Measurements from ENCODE around the gene RNF151. TPM values are rescaled to one million over a fixed set of nuclear protein-coding genes. Genes with fewer than 3 reads are reported as not detected.

Gene RNF151
- total RNA-seq, 6 experiments from 2014 or later, result not detected

- intact Hi-C loops (cut with DNase I), result no loop called here
Measured at GRCh38 chr16:1998360-1998835, 31.7 kb downstream of the RNF151 start.

GRCh38 chr16:1998852-1999801 is 32.5 kb downstream of the RNF151 start:
- Histone ChIP-seq H3K4me3 (no peak overlapping the region), H3K4me1 (peaks cover 0 to 8% (median 1%) of the 10 kb centered on the region in 4 donors), H3K27me3 (no peaks in the 10 kb centered on the region), H3K27ac (no peak overlapping the region), H3K36me3 (peaks cover 8 to 58% (median 24%) of the 10 kb centered on the region in 4 donors), H3K9me3 (no peaks in the 10 kb centered on the region)
- ATAC-seq (no peak), DNase-seq (peak in 1 of 3 donors; percentile 49)
- intact Hi-C loops (cut with DNase I), result no loop called here
- TF ChIP-seq POLR2A (IDR thresholded peaks at IDR 0.05) (no peak), CTCF (IDR thresholded peaks at IDR 0.05) (no peak)
- WGBS (ENCODE audit: insufficient coverage, low coverage, low lambda C conversion rate, missing lambda C conversion rate), result 80% methylated on average over 1 of the region's 39 CpGs

More at GRCh38 chr16:1998360-1998835, 31.7 kb downstream of the RNF151 start:
- ATAC-seq (no peak), DNase-seq (no peak)
- peaks cover 8 to 56% (median 24%) of the 10 kb centered on the region in 4 donors for H3K36me3 ChIP-seq
- WGBS (ENCODE audit: insufficient coverage, low coverage, low lambda C conversion rate, missing lambda C conversion rate), result no CpG with 5 or more reads among the region's 27 CpGs
- no peaks in the 10 kb centered on the region for H3K27me3 ChIP-seq
- peaks cover 0 to 8% (median 0%) of the 10 kb centered on the region in 4 donors for H3K4me1 ChIP-seq
- no peak overlapping the region for H3K27ac ChIP-seq
- no peak for TF ChIP-seq POLR2A (IDR thresholded peaks at IDR 0.05)
- TF ChIP-seq CTCF (IDR thresholded peaks at IDR 0.05), result no peak
- H3K9me3 ChIP-seq, result no peaks in the 10 kb centered on the region
- no peak overlapping the region for H3K4me3 ChIP-seq

GRCh38 chr16:1999866-2000514 is 33.3 kb downstream of the RNF151 start:
- Histone ChIP-seq H3K27me3 (no peaks in the 10 kb centered on the region), H3K36me3 (peaks cover 8 to 58% (median 24%) of the 10 kb centered on the region in 4 donors), H3K9me3 (no peaks in the 10 kb centered on the region), H3K4me1 (peaks cover 0 to 12% (median 5%) of the 10 kb centered on the region in 4 donors), H3K4me3 (no peak overlapping the region), H3K27ac (no peak overlapping the region)
- peak in 1 of 3 donors; percentile 49 for DNase-seq
- no peak for ATAC-seq
- intact Hi-C loops (cut with DNase I), result no loop called here
- TF ChIP-seq CTCF (IDR thresholded peaks at IDR 0.05) (no peak), POLR2A (IDR thresholded peaks at IDR 0.05) (no peak)
- 97% methylated on average over 6 of the region's 28 CpGs for WGBS (ENCODE audit: insufficient coverage, low coverage, low lambda C conversion rate, missing lambda C conversion rate)

- Histone ChIP-seq H3K27ac (no peak overlapping the region), H3K27me3 (no peaks in the 10 kb centered on the region), H3K4me1 (peaks cover 0 to 12% (median 5%) of the 10 kb centered on the region in 4 donors), H3K4me3 (no peak overlapping the region), H3K36me3 (peaks cover 8 to 58% (median 24%) of the 10 kb centered on the region in 4 donors), H3K9me3 (no peaks in the 10 kb centered on the region)
- WGBS (ENCODE audit: insufficient coverage, low coverage, low lambda C conversion rate, missing lambda C conversion rate), result no CpG with 5 or more reads among the region's 19 CpGs
- no peak for ATAC-seq
- DNase-seq, result no peak
- intact Hi-C loops (cut with DNase I), result no loop called here
- TF ChIP-seq POLR2A (IDR thresholded peaks at IDR 0.05) (no peak), CTCF (IDR thresholded peaks at IDR 0.05) (no peak)
Measured at GRCh38 chr16:2001035-2001434, 34.4 kb downstream of the RNF151 start.

Measured in right lobe of liver (tissue), 6 donors.